Renal pelvis (tissue), 4 donors: ENCODE results near the gene SLIT1. TPM values are rescaled to one million over a fixed set of nuclear protein-coding genes. Genes with fewer than 3 reads are reported as not detected.

ENCODE experiments used
- DNase-seq: peaks from one replicate; pipeline ENCODE4 v3.0.0-alpha.2; 2013
- polyA plus RNA-seq, 3 donors: library from polyadenylated mRNA; unstranded; fragments of 120-200 nt; gene quantifications; one replicate each; pipeline ENCODE4 v1.2.1, GENCODE V29; 2013; ENCODE audit not compliant: insufficient read length in 3 of 3

The SLIT1 gene
- polyA plus RNA-seq, 3 donors: 6.7 to 8.3 (median 7.9) TPM

DNA sequence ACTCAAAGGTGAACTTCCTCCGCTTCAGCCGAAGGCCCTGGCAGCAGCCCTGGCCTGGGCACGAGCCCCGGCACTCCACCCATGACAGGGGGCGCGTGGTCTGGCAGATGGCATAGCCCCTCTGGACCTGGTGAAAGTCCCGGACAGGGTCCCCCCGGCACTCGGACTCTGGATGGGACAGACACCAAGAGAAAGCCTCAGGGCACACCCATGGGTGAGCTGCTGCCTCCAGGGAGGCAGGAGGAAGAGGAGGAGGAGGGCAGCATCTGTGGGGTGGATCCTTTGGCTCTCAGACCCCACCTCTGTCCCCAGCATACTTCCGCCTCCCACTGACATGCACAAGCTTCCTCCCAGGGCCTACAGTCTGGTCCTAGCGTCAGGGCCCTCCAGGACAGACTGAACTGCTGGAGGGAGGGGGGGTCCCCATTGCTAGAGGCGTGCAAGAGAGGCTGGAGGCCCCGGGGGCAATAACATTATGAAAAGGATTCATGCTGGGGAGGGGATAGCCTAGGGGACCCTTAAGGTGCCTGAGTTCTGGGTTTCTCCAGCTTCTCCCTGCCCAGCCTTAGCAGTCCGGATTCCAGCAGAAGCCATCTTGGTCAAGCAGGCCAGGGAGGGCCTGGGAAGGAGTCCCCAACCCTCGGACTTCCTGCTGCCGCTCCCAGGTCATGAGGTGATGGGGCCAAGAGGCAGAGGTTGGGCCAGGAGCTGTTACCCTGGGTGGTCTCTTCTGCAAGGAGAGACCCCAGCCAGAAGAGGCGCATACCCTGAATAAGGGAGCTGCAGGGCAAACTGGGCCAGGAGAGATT is 184.4 kb downstream of the SLIT1 start:
- DNase-seq: no peak

DNA sequence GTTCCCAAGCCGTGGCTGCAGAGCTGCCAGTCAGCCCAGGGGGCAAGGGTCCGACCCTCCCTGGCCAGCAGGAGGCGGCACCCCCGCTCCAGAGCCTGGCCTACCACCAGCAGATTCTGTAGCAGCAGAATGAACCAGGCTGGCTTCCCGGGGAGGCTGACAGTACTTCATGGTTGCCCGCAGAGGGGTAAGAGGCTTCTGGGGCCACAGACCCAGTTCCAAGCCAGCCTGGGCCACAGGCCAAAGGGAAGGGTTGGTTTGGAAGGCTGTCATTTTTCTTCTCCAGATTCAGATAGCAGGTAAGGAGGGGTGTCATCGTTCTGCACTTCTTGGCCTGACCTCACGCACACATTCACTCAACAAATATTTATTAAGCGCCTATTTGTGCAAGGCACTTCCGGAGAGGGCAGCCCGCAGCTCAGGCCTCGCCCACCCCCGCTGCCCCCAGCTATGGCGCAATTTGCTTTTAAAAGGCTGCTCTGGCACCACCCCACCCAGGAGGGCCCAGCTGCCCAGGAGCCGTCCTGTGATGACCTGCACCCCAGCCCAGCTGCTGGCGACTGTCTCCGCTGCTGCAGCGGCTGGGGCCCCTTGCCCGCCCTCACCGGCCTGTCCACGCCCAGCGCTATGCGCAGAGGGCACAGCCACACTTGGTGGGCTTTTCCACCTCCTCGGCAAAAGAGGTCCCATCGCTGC is 185.1 kb downstream of the SLIT1 start:
- DNase-seq: no peak

- DNase-seq: no peak
These were observed 185.8 kb downstream of the SLIT1 start for GRCh38 chr10:96999987-97000386.

DNA sequence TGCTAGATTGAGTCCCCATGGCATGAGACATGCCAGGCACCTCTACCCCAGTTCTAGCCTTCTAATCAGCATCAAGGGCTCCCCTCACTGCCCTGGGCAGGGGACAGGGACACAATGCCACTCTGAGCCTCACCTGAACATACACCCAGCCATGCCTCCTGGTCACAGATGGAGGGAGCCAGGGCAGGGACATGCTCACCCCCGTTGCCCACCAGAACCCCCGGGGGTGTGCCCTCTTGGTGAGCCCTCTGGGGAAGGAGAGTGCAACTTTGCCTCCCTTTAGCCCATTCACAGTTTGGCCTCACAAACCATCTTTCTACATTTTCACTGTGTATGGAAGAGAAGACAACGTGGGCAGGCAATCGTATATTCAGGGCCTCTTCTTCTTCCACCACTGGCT is 186.4 kb downstream of the SLIT1 start:
- no peak for DNase-seq

GRCh38 chr10:96998329-96998888 is 187.3 kb downstream of the SLIT1 start:
- no peak for DNase-seq

DNA sequence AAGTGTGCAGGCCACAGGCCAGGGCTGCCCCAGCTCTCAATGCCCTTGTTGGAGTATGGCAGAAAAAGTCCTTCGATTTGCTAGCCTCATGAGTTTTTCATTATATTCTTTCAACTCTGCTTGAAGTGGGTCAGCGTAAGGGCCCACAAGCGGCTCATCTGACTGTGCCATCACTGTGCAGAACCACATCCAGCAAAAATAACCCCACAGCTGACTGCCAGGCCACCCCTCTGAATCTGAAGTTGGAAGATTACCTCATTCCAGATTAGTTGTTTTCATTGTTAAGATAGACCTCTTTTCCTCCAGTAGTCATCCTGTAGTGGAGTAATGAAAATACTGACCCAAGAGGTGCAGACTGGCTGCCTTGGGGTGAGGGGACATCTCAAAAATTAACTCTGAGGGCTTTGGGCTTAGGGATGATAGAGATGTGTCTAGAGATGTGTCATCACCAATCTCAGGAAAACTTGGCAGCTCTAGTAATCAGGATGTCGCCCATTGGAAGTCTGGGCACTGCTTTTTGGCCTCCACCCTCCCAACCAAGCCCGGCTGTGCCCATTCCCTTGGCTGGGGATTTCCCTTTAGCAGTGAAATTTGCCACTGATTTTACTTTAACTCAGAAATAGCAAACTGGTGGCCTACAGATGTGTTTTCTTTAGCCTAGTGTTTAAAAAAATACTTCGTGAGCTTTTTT is 189.3 kb downstream of the SLIT1 start:
- DNase-seq: no peak

- DNase-seq: peak; percentile 30
These were observed 189.9 kb downstream of the SLIT1 start for GRCh38 chr10:96995851-96996250.

DNA sequence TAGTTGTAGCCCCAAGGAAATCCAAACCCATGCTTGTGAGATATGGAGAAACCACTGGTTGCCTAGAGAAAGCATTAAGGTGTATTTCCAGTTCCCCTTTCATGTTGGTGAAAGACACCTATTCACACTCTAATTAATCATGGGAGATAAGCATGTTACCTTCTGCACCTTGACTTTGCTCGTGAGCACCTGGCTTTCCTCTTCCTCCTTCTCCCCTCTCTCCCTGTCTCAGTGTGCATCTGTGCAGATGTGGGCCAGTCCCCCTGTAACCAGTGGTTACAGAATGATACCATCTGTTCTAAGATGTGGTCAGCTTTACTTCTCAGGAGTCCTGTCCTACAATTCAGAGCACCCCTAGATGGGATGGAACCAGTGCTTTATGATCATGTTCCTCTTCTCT is 193.0 kb downstream of the SLIT1 start:
- DNase-seq: no peak

DNA sequence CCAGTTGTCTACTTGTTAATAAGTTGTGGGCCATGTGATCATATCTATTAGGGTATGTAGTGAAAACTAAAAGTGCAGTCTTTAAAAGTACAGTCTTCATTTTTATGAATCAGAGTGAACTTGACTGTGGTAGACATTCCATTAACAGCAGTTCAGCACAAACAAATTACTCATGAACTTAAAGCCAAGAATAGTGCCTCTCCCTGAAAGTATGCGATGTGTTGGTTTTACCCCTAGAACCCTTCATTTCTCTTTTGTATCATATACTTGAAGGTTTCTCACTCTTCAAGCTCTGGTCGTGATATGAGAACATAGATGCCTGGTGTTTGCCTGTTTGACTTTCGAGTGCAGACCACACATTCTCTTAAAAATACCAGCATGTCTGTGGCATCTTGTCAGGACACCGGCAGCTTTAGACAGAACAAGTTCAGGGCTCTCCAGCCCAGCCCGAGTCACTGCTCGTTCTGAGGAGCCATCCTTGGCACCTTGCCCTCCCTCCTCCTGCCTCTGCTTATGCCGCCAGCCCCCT is 194.4 kb downstream of the SLIT1 start:
- DNase-seq: no peak

DNA sequence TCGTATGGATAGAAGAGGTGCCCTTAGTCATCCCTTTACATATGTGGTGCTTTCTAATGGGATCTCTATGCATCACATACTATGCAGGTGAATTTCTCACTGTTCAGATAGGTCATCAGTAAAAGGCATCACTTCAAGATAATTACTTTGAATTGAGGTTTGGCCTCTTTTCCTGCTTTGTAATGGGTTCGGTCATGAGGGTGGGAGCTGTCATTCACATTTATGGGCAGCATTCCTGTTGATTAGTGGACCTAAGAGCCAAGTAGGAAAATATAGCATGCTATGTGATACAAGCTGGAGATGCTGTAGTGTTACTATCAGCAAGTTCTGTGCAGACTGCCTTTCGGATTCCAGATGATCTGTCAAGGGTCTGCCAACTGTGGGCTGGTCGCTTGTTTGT is 197.3 kb downstream of the SLIT1 start:
- DNase-seq: peak; percentile 69

DNA sequence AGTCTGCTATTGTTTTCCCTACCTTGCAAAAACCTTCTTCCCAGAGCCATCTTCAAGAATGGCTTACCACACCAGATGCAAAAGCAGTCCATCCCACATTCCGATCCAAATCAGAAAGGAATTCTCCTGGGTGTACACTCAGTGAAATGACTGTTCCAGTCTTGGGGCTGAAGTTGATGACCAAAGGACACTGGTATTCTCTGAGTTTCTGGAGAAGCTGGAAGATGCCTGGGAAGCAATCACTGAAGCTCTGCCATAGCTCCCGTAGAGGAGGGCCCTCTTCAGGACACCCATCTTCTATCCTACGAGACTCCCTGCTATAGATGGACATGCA is 197.9 kb downstream of the SLIT1 start:
- DNase-seq: no peak

DNA sequence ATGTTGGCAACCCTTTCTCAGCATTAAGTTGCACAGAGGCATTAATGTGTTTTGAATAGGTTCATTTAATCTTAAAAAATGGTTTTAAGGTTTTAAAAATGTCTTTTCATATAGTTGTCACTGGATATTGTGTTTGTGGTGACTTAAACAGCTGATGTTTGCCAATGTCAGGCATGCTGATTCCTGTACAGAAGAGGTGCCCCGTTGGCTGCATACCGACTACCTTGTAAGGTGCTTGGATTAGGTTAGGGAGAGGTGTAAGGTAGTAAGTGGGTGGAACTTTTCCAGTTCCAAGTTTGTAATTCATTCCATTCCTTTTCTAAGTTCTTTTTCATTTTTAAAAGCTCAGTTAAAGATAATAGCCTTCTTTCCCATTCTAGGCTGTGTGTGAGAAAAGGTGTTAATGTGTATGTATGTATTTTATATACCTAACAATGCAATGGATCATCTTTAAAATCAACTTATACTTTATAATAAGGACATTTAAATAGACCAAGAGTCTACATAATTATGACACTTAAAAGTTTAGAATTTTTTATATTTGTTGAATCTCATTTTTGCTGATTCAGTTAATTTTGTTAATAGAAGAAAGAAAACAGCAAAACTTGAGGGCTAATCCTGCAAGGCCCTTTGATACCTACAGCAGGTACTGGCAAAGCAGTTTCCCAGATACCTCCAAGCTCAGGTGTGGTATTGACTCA is 198.5 kb downstream of the SLIT1 start:
- DNase-seq: no peak

- no peak for DNase-seq
These were observed 199.4 kb downstream of the SLIT1 start for GRCh38 chr10:96986200-96986856.

DNA sequence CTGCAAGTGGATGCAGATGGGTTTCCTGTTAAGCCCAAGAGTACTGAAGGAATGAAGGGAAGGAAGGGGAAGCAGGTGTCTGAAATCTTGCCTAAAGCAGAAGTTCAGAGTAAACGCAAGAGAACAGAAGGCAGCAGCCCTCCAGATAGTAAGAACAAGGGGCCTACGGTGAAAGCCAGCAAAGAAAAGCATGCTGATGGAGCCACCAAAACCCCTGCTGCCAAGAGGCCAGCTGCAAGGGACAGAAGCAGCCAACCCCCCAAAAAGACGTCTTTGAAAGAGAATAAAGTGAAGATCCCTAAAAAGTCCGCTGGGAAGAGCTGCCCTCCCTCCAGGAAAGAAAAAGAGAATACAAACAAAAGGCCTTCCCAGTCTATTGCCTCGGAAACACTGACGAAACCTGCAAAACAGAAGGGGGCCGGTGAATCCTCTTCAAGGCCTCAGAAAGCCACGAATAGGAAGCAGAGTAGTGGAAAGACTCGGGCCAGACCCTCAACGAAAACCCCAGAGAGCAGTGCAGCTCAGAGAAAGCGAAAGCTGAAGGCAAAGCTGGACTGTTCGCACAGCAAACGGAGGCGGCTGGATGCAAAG is 201.1 kb downstream of the SLIT1 start:
- DNase-seq: no peak

DNA sequence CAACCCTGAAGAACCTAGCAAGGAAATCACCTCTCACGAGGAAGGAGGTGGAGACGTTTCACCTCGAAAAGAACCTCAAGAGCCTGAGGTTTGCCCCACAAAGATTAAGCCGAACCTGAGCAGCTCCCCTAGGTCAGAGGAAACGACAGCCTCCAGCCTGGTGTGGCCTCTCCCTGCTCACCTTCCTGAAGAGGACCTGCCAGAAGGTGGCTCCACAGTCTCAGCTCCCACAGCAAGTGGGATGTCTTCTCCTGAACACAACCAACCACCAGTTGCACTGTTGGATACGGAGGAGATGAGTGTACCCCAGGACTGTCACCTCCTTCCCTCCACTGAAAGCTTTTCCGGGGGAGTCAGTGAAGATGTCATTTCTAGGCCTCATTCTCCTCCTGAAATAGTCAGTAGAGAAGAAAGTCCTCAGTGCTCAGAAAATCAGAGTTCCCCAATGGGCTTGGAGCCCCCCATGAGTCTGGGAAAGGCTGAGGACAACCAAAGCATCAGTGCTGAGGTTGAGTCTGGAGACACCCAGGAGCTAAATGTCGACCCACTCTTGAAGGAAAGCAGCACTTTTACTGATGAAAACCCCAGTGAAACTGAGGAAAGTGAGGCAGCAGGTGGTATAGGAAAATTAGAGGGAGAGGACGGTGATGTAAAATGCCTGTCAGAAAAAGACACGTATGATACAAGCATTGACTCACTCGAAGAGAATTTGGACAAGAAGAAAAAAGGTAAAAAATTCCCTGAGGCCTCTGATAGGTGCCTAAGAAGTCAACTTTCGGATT is 203.4 kb downstream of the SLIT1 start:
- DNase-seq: no peak

GRCh38 chr10:96978621-96979154 is 207.1 kb downstream of the SLIT1 start:
- no peak for DNase-seq

- DNase-seq: no peak
These were observed 210.6 kb downstream of the SLIT1 start for GRCh38 chr10:96975136-96975535.

DNA sequence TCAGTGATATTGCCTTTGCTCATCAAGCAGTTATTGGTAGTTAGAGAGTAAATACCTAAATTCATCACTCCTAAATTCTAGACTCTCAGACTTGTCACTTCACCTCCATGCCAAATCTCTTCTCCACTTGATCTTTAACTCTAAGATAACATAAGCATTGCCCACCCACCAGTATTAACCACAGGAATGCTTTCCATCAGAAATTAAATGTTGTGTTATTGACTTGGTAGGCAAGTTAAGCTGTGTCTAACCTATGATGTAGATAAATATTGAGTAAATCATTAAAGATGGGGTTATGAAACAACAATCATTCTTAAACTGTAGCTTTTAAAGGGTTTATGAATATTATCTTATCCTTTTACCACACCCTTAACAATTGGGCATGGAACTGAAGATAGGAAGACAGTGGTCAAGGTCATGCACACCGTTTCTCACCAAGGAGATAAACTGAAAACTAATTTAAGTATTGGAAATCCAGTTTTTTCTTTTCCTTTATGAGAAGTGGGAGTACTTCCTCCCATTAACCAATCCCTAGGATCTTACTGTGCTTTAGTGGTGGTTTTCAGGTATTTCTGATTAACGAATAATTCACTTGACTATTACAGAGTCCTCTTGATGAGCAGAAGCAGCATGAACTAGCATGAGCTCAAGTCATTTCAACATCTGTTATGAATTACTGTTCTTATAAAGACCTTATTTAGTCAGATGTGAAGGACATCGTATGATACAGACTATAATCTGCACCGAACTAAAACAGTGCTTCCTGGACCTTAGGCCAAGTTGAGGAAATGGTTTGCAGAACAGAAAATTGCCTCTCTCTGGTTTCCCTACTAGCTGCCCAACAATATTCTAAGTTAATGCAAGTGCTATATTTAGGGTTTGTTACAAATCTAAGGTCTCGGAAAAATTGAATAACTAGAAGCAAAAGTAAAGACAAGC is 211.7 kb downstream of the SLIT1 start:
- no peak for DNase-seq

GRCh38 chr10:96972264-96972663 is 213.5 kb downstream of the SLIT1 start:
- peak; percentile 26 for DNase-seq
